ENCODE results near the gene PCBP3.

DNA sequence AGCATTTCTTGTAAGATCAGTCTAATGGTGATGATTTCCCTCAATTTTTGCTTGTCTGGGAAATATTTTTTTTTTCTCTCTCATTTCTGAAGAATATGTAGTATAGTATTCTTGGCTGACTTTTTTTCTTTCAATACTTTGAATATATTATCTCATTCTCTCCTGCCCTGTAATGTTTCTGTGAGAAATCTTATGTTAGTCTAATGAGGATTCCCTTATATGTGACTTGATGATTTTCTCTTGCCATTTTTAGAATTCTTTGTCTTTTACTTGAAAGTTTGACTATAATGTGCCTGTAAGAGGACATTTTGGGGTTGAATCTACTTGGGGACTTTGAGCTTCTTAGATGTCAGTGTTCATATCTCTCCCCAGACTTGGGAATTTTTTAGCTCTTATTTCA is 40.0 kb upstream of the PCBP3 start:
- TF ChIP-seq, protein P1, sequence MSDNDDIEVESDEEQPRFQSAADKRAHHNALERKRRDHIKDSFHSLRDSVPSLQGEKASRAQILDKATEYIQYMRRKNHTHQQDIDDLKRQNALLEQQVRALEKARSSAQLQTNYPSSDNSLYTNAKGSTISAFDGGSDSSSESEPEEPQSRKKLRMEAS (IDR thresholded peaks at IDR 0.05; ENCODE audit: low read depth, low read length), result no peak
- no peak for TF ChIP-seq POLR2A (IDR thresholded peaks at IDR 0.05; ENCODE audit: extremely low read depth, insufficient read length)
- TF ChIP-seq, protein P2, sequence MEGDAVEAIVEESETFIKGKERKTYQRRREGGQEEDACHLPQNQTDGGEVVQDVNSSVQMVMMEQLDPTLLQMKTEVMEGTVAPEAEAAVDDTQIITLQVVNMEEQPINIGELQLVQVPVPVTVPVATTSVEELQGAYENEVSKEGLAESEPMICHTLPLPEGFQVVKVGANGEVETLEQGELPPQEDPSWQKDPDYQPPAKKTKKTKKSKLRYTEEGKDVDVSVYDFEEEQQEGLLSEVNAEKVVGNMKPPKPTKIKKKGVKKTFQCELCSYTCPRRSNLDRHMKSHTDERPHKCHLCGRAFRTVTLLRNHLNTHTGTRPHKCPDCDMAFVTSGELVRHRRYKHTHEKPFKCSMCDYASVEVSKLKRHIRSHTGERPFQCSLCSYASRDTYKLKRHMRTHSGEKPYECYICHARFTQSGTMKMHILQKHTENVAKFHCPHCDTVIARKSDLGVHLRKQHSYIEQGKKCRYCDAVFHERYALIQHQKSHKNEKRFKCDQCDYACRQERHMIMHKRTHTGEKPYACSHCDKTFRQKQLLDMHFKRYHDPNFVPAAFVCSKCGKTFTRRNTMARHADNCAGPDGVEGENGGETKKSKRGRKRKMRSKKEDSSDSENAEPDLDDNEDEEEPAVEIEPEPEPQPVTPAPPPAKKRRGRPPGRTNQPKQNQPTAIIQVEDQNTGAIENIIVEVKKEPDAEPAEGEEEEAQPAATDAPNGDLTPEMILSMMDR (IDR thresholded peaks at IDR 0.05; ENCODE audit: low read depth, low read length), result no peak
